Transverse colon (tissue), 4 donors: ENCODE measurements around the gene PSMD14.

ENCODE experiments used
- CTCF ChIP-seq, 5 experiments: fragments of 200-600 bp in 3 of 5; fragments of 450-650 bp in 2 of 5; sonication (generic) in 3 of 5; IDR thresholded peaks; 1 replicate in 2 of 5; 2 replicates in 3 of 5; pipeline ENCODE4 v1.5.1; 2016 to 2017; ENCODE audit warnings: antibody characterized with exemption in 5 of 5, inconsistent platforms in 3 of 5, mild to moderate bottlenecking in 2 of 5, moderate library complexity in 1 of 5
- POLR2A ChIP-seq: fragments of 450-650 bp; IDR thresholded peaks from one replicate; pipeline ENCODE4 v1.6.1; 2016; ENCODE audit warnings: antibody characterized with exemption, mild to moderate bottlenecking, moderate library complexity
- POLR2AphosphoS5 ChIP-seq, 3 donors: sonication (generic); formaldehyde crosslinking; IDR thresholded peaks; one replicate each; pipeline ENCODE4 v1.6.1; 2016; ENCODE audit warnings: antibody characterized with exemption in 3 of 3

GRCh38 chr2:161306919-161307318, 1.3 kb upstream of the PSMD14 start:
- TF ChIP-seq CTCF (IDR thresholded peaks at IDR 0.05) (no peak), POLR2AphosphoS5 (IDR thresholded peaks at IDR 0.05) (no peak), POLR2A (no peak)
